GM21381 (cell line): ENCODE data around the gene GNMT.

Source experiments
- ATAC-seq: cut with Tn5 transposase; IDR thresholded peaks from one replicate; pipeline ENCODE4 v1.9.1; 2021; ENCODE audit warnings: mild to moderate bottlenecking, moderate library complexity; ENCODE audit not compliant: unreplicated experiment

The GNMT gene

DNA sequence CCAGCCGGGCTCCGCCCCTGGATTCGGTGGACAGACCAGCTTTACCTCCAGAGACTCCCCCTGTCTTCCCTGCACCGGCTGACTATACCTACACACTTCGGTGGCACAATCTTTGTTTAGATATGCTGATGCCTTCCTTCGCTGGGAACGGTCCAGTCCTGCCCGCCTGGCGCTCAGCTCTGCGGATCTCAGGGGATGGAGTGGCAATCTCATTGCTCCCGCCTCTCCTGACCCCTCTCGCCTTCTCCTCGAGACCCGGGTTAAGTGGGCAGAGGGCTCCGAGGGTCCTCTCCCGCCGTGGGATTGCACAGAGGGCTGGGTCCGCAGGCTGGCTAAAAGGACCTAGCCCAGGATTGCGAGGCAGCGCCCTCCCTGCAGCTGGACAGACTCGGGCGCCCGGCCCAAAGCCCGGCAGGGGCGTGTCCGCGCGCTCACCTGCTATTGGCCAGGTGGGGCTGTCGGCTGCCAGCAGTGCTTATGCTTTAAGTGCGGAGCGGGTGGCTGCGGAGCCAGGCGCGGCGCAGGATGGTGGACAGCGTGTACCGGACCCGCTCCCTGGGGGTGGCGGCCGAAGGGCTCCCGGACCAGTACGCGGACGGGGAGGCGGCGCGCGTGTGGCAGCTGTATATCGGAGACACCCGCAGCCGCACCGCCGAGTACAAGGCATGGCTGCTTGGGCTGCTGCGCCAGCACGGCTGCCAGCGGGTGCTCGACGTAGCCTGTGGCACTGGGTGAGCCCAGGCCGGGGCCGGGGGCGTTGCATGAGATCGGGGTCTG lies at the start of gene GNMT:
Gene GNMT, plus strand, starts transcription at position 512 of the 777 bp plus-strand sequence. Its CDS starts 14 bp downstream, at position 526.
- ATAC-seq = no peak

DNA sequence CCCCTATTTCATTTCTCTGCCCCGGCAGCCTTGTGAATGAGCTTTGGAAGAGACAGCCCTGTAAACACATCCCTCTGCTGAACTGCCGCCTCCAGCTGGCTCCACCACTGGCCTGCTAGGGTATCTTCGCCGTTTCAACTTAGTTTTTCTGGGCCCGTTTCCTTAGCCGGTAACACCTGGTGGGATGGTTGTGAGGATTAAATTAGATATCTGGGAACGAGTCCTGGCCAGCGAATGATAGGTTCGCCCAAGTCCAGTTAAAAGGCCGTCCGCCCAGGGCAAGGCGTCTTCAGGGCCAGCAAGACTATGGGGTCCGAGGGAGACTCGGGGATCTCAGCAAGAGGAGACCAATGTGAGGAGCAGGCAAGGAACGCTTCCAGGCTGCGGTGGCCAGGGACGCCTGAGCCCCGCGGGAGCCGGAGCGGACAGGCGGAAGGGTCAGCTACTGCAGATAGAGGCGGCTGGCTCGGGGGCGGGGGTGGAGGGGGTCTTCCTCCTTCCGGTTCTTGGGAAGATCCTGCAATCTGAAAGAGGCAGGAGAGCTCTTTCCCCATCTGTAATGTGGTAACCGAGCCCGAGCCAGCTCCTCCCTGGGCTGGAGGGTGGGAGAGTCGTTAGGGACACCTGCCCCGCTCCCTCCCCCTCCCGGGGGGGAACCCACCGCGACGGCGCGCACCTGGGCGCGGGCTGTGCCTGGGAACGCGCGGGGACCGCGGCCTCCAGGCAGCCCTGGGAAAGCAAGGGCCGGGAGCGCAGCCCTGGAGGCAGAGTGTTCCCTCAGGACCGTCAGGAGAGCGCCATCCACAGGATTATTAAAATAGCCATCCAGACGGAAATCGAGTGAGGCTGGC lies 49.2 kb upstream of the GNMT start:
- ATAC-seq = no peak

DNA sequence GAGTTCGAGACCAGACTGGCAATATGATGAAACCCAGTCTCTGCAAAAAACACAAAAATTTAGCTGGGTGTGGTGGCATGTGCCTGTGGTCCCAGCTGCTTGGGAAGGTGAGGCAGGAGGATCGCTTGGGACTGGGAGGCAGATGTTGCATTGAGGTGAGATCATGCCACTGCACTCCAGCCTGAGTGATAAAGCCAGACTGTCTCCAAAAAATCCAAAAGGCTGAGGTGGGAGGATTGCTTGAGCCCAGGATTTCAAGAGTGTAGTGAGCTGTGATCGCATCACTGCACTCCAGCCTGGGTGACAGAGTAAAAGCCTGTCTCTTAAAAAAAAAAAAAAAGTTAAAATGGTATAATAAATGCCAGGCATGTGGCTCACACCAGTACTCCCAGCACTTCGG lies 46.0 kb upstream of the GNMT start:
- no peak for ATAC-seq

- ATAC-seq = no peak
Observed at GRCh38 chr6:42915732-42916131, 44.8 kb upstream of the GNMT start, which contains the start of gene PTCRA. Gene PTCRA, plus strand, starts transcription at chr6:42916053. Its CDS starts 17 bp downstream, at chr6:42916070.

DNA sequence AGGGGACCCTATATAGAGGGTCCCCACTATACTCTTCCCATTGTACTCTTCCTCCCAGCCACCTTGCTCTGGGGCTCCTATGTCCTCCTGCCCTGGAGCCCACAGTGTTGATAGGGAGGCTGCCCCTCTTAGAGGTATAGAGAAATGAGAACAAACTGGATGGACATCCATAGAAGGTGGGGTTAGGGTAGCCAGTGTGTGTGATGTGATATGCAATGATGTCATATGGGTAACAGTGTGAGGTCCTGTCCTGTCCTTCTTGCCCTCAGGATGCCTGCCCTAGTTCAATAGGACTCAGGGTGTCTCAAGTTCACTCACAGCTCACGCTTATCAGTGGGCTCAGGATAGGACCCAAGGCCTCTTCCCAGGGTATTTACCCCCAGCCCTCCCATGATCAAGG lies 44.3 kb upstream of the GNMT start:
- no peak for ATAC-seq

- ATAC-seq = no peak
Observed at GRCh38 chr6:42921801-42922200, 38.8 kb upstream of the GNMT start.

- no peak for ATAC-seq
Observed at GRCh38 chr6:42923666-42924065, 36.9 kb upstream of the GNMT start.

GRCh38 chr6:42925248-42925857 lies 35.2 kb upstream of the GNMT start:
- ATAC-seq = no peak

DNA sequence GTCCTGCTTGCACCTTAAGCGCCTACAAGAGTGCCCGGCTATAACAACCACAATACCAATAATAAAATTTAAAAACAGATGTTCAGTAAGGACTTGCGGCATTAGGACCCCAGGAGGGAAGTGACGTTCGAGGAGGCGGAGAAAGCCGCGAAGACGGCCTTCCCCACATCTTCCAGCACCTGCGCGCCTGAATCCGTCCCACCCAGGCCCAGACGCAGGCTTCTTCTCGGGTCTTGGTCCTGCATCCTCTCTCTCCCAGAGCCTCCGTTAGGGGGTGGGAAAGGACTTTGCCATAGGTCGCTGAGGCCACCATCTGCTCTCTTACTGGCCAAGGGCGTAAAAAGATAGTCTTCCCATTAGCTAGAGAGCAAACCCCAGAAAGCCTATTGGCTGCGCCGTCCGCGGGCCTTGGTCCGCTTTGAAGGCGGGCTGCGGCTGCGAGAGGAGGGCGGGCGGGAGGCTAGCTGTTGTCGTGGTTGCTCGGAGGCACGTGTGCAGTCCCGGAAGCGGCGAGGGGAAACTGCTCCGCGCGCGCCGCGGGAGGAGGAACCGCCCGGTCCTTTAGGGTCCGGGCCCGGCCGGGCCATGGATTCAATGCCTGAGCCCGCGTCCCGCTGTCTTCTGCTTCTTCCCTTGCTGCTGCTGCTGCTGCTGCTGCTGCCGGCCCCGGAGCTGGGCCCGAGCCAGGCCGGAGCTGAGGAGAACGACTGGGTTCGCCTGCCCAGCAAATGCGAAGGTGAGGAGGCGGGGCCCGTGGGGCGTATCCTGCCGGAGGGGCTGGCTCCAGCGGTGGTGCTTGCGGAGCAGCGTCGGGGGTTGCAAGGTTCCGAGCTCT lies 31.4 kb upstream of the GNMT start, which contains the start of gene CNPY3:
Gene CNPY3, plus strand, starts transcription at position 495 of the 835 bp plus-strand sequence. Its CDS starts 91 bp downstream, at position 586.
- ATAC-seq = peak; percentile 70

DNA sequence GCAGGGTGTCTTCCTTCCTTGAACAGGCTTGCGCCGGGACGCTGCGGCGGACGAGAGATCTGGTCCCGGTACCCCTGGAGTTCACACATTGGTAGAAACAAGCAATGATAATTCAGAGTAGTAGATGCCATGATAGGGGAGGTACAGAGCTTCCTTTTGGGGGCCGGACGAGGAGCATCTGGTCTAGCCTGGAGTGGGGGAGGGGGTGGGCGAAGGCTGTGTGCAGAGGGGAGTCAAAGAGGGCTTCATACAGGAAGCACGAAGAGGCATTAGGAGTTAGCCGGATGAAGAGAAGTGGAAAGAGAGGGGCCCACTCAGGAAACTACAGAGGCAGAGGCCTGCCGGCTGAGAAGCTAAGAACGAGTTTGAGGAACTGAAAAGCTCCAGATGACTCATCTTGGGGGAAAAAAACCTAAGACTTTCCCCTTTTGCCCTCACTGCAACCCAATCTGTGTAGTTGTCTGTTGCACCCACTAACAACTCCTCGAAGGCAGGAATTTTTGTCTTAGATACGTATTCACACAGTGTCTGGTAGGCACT lies 30.7 kb upstream of the GNMT start:
- peak; percentile 45 for ATAC-seq

DNA sequence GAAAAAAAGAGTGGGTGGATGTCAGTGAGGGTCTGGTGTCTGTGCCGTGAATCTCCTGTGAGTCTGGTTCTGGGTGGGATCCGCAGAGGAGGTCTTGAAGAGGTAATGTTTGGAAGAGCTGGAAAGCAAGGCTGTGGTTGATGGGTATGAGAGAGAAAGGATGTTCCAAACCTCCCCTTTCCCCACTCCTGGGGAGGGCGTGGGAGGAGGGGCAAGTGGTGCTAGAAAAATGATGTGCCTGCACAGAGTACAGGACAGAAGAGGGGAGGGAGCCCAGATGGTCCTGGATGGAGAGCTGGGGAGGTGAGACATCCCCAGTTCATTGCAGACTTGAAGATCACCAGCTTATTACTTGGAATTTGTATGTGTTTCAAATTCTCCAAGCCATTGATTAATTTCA lies 28.1 kb upstream of the GNMT start:
- ATAC-seq = no peak

- ATAC-seq = no peak
Observed at GRCh38 chr6:42933205-42933604, 27.3 kb upstream of the GNMT start.

- ATAC-seq = no peak
Observed at GRCh38 chr6:42935322-42935721, 25.2 kb upstream of the GNMT start.

GRCh38 chr6:42936398-42936797 lies 24.2 kb upstream of the GNMT start:
- ATAC-seq = no peak

- no peak for ATAC-seq
Observed at GRCh38 chr6:42937548-42938427, 22.8 kb upstream of the GNMT start.

DNA sequence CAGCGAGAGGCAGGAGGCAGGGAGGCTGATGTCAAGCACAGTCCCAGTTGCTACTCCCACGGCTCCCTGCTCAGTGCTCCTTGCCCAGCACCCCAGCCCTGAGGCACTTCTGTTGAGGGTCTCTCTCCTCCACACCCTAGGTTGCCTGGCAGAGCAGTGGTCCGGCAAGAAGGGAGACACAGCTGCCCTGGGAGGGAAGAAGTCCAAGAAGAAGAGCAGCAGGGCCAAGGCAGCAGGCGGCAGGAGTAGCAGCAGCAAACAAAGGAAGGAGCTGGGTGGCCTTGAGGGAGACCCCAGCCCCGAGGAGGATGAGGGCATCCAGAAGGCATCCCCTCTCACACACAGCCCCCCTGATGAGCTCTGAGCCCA lies 22.1 kb upstream of the GNMT start:
- ATAC-seq = no peak

DNA sequence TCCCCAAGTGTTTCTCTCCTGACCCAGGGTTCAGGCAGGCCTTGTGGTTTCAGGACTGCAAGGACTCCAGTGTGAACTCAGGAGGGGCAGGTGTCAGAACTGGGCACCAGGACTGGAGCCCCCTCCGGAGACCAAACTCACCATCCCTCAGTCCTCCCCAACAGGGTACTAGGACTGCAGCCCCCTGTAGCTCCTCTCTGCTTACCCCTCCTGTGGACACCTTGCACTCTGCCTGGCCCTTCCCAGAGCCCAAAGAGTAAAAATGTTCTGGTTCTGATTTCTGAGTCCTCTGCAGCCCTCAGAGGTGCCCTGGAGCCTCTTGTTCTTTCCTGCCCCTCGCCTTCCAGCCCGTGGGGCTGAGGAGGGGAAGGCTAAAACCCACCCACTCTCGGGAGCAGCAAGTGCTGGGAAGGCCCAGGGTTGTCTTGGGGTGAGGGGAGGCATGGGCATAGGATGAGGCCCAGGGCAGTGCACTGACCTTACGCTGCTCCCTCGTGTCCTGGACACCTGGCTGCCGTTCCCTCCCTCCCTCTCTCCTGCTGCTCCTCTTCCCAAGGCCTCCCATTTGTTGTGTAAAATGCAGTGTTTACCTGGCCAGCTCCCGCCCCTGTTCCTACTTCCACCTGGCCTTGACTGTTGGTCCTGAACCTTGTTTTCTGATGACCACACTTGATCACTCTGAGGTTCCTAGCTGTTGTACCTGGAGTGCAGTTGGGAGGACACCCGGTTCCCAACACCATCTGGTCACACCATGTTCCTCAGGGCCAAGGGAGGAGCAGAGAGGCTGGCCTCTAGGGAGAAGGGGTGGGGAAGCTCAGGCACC lies 21.4 kb upstream of the GNMT start:
- ATAC-seq = no peak

DNA sequence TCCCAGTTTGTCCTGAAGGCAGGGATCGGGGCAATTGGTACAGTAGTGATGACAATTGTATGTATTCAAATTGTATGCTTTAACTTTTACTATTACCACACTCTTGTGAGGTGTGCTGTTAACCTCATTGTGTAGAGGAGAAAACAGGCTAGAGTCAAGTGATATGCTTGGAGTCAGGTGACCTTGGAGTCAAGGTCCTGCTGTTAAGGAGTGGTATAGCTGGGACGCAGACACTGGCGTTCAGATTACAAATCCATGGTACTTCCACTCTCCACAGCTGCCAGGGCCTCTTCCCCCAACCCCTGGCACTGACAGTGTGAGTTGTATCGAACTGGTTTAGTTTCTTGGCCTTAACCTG lies 20.8 kb upstream of the GNMT start:
- no peak for ATAC-seq
